GM12874 (cell line): ENCODE data around the gene CYRIA.

Experiments used
- TF ChIP-seq, protein P1 (sequence below): IDR thresholded peaks from 2 replicates; pipeline ENCODE4 v1.5.1; 2011; ENCODE audit warnings: low read depth, mild to moderate bottlenecking, control low read depth, low read length, moderate library complexity; ENCODE audit not compliant: insufficient read depth

Gene CYRIA

DNA sequence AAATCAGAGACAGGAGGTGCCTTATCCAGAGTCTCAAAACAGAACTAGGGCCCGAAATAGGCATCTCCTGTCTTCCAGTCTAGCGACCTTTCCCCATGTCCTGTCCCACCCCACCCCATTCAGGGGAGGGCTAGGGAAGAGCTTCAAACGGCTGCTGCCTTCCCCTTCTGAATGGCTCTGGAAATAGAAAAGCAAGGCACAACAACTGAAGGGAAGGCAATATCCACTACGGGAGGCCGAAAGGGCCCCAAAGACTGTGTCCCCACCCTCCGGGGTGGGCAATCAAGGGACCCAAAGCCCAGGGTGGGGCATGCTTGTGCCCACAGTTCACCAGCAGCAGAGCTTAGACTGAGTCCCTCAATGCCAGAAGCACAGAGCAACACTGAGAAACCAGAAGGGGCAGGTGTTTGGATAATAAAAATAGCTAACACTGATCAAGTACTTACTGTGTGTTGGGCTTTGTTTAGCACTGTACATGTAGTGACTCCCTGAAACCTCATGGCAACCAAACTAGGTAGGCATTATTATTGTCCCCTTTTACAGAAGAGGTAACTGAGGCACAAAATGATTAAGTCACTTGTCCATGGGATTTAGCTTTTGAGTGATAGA is 38.5 kb downstream of the CYRIA start:
- TF ChIP-seq, protein P1, sequence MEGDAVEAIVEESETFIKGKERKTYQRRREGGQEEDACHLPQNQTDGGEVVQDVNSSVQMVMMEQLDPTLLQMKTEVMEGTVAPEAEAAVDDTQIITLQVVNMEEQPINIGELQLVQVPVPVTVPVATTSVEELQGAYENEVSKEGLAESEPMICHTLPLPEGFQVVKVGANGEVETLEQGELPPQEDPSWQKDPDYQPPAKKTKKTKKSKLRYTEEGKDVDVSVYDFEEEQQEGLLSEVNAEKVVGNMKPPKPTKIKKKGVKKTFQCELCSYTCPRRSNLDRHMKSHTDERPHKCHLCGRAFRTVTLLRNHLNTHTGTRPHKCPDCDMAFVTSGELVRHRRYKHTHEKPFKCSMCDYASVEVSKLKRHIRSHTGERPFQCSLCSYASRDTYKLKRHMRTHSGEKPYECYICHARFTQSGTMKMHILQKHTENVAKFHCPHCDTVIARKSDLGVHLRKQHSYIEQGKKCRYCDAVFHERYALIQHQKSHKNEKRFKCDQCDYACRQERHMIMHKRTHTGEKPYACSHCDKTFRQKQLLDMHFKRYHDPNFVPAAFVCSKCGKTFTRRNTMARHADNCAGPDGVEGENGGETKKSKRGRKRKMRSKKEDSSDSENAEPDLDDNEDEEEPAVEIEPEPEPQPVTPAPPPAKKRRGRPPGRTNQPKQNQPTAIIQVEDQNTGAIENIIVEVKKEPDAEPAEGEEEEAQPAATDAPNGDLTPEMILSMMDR: no peak

DNA sequence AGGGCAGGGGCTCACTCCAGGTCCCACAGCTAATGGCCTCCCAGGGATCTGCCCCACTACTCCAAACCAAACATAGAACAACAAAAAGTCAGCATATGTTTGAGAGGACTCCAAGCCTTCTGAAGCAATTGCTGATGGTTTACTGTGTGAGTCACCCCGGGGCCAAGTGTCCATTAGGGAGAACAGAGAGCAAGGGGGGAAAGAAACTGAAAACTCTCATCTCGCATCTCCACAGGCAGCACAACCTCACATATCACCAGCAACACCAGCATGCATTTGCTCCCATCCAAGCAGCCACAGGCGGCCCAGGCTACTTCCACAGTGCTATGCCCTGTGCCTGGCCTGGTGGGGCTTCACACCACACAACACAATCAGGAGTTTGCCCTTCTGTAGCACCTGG is 39.1 kb downstream of the CYRIA start:
- TF ChIP-seq, protein P1: no peak

DNA sequence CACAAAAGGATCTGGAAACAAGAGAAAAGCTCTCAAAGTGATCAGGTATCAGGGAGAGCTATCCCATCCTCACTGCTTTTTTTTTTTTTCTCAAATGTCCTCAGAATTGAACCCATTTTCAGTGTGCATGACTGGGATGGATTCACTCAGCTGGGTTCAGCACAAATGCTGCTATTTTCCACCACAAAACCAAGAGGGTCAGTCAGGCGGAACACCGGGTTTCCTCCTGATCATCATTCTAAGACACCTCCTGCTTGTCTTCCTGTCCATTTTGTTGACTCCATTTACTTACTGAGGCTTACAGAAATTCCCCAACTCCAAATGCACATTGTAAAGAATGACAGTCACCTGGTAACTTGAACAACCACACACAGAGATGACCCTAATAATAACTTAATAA is 39.9 kb downstream of the CYRIA start:
- TF ChIP-seq, protein P1: no peak

DNA sequence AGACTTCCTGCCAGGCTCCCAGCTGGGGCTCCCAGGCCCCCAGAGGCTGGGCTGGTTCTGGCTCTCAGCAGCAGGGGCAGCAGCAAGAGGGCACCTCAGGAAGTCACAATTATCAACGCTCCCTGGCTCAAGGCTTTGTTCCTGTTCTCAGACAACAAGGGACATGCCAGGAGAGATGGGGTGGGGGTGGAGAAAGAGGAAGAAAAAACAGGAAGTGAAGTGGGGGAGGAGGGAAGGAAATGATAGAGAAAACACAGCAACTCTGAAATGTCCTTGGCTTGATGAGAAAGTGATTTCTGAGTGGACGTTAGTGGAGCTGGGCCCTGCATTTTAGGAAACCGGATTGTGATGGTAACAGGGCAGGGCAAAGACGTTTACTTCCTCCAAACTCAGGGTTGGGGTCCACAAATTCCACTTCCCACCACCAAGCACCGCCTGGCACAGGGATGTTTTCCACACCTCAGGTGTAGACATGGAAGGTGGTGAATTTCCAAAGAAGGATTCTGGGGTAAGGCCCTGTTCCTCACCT is 40.4 kb downstream of the CYRIA start:
- TF ChIP-seq, protein P1: no peak

DNA sequence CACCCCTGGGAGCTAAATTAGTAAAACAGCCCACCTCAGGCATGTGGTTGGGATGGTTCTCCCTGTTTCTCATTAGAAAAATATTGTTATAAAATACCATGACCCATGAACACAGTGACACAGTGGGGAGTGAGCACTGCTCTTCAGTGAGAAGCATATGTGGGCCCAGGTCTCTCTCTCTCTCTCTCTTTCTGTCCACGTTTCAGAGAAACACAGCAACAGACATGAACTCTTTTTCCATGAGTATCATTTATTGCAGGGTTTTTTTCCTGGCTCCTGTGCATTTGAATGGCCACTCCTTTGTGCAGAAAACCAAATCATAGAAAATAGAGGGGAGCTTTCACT is 41.2 kb downstream of the CYRIA start:
- TF ChIP-seq, protein P1: no peak

DNA sequence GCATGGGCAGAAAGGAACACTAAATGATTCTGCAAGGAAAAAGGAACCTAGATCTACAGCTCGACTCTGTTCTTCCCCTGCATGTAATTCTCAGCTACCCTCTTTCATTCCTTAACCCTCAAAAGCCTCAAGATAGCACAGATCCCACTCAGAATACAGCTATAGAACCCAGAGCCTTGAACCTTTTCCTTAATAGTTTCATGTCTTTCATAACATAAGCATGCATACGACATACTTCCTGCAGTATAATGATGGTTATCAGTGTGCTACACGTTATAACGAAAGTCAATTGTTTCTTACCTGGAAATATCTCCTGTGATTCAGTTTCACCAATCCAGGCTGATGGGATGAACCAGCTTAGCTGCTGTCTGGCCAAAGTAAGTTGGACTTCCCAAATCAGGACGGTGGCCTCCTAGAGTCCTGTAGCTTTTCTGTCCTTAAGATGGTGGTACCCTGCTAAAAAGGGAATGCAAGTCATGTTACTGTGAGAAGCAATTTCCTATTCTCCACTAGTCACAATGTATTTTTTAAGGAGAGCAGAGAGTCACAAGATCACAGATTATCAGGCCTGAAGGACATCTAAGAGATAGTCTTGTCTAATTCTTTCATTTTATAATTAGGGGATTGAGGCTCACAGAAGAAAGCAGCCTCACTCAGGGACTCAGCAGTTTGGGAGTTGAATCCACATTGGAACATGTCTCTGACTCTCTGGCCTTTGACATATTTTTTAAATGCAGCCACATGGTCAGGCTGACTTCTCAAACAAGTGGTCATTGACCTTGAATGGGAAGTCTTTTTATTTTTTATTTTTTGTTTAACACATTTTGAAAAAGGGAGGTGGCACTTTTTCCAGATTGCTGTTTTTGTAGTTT is 41.8 kb downstream of the CYRIA start:
- TF ChIP-seq, protein P1: no peak

DNA sequence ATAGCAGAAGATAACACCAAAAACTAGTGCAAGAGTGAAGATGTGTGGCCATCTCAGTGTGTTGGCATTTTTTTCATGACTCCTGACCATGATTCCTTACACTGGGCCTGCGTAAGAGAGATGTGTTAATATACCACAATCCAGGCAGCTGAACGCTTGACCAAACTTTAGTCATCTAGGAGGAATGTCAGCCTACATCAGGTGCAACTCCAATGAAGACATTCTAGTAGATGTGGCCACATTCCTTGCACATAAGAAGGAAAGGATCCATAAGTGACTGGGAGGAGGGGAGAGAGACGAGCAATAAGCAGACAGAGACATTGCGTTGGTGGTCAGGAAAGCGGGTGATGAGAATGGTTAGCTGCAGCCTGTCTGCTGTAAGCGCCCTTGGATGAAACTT is 42.6 kb downstream of the CYRIA start:
- TF ChIP-seq, protein P1: no peak
